Osteocyte (in vitro differentiated cells): Measurements from ENCODE around the gene ANGEL1. TPM values are rescaled to one million over a fixed set of nuclear protein-coding genes. Genes with fewer than 3 reads are reported as not detected.

Source experiments
- DNase-seq: peaks from one replicate; pipeline ENCODE4 v3.0.0; 2021; ENCODE audit warnings: mixed read lengths; ENCODE audit not compliant: unreplicated experiment; ENCODE audit errors: extremely low spot score
- H3K27ac Mint-ChIP-seq: one replicate; pipeline ENCODE4 v1.8.0; 2021; ENCODE audit warnings: mild to moderate bottlenecking, mixed read lengths; ENCODE audit not compliant: unreplicated experiment
- H3K27me3 Mint-ChIP-seq: one replicate; pipeline ENCODE4 v1.8.0; 2021; ENCODE audit warnings: mixed read lengths; ENCODE audit not compliant: unreplicated experiment
- H3K36me3 Mint-ChIP-seq: one replicate; pipeline ENCODE4 v1.8.0; 2021; ENCODE audit warnings: mixed read lengths; ENCODE audit not compliant: unreplicated experiment
- H3K4me1 Mint-ChIP-seq: one replicate; pipeline ENCODE4 v1.8.0; 2021; ENCODE audit warnings: mixed read lengths; ENCODE audit not compliant: unreplicated experiment
- H3K4me3 Mint-ChIP-seq: one replicate; pipeline ENCODE4 v1.8.0; 2021; ENCODE audit warnings: mild to moderate bottlenecking, moderate library complexity, mixed read lengths; ENCODE audit not compliant: unreplicated experiment
- H3K9me3 Mint-ChIP-seq: one replicate; pipeline ENCODE4 v1.8.0; 2021; ENCODE audit warnings: mixed read lengths; ENCODE audit not compliant: unreplicated experiment
- long read RNA-seq: library from polyadenylated mRNA; unstranded; transcript quantifications from one replicate; pipeline ENCODE4 v2.0.0, GENCODE V29; 2021
- total RNA-seq: library from RNA; stranded (reverse); gene quantifications from 2 replicates; pipeline ENCODE4 v1.2.1, GENCODE V29; 2021
- TF ChIP-seq, protein P1 (sequence below): fragments of 200-600 bp; sonication (generic); IDR thresholded peaks from 2 replicates; pipeline ENCODE4 v1.5.0; 2021; ENCODE audit warnings: antibody characterized with exemption, mild to moderate bottlenecking, moderate library complexity

Gene ANGEL1, protein sequence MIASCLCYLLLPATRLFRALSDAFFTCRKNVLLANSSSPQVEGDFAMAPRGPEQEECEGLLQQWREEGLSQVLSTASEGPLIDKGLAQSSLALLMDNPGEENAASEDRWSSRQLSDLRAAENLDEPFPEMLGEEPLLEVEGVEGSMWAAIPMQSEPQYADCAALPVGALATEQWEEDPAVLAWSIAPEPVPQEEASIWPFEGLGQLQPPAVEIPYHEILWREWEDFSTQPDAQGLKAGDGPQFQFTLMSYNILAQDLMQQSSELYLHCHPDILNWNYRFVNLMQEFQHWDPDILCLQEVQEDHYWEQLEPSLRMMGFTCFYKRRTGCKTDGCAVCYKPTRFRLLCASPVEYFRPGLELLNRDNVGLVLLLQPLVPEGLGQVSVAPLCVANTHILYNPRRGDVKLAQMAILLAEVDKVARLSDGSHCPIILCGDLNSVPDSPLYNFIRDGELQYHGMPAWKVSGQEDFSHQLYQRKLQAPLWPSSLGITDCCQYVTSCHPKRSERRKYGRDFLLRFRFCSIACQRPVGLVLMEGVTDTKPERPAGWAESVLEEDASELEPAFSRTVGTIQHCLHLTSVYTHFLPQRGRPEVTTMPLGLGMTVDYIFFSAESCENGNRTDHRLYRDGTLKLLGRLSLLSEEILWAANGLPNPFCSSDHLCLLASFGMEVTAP
- 18.7 and 19.7 TPM in 2 replicates for total RNA-seq
- long read RNA-seq, full-length matches to known transcripts, result 4 of 10 reads
- long read RNA-seq, partial matches to known transcripts, result 1 of 10 reads
- long read RNA-seq, other reads (novel, unspliced or antisense), result 5 of 10 reads

- TF ChIP-seq, protein P1, sequence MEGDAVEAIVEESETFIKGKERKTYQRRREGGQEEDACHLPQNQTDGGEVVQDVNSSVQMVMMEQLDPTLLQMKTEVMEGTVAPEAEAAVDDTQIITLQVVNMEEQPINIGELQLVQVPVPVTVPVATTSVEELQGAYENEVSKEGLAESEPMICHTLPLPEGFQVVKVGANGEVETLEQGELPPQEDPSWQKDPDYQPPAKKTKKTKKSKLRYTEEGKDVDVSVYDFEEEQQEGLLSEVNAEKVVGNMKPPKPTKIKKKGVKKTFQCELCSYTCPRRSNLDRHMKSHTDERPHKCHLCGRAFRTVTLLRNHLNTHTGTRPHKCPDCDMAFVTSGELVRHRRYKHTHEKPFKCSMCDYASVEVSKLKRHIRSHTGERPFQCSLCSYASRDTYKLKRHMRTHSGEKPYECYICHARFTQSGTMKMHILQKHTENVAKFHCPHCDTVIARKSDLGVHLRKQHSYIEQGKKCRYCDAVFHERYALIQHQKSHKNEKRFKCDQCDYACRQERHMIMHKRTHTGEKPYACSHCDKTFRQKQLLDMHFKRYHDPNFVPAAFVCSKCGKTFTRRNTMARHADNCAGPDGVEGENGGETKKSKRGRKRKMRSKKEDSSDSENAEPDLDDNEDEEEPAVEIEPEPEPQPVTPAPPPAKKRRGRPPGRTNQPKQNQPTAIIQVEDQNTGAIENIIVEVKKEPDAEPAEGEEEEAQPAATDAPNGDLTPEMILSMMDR, result no peak
Measured at GRCh38 chr14:76812422-76813383, at the start of gene ANGEL1. TSS of gene ANGEL1 (minus strand) at chr14:76812882. CDS start at chr14:76812827, 55 bp downstream.

DNA sequence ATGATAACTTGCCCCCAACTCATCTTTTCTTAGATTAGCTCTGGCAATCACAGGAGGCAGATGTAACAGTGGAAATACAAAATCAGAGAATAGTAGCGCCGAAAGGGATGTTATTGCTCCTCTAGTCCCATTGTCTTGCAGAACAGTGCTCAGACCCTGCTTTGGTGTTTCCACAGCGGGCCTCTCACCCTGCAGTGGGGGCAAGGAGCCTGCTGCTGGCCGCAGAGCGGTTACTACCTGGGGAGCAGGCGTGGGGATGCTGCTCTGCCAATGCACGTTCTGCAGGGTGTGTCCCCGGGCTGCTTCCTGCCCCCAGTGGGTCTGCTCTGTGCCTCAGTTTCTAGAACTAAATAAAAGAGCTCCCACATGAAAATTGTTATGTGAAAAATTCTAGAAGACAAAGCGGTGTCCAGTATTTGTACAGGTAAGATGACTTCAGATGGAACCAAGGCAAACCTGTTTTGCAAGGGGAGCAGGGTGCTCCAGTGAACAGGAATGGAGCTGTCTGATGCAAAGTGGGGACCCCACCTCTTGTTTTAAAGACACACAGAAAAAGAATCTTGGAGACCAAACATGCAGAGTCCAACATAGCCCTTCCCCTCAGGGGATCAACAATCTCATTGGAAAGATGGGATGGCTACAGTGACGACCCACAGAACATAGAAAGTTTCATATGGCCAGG is 49.0 kb upstream of the ANGEL1 start:
- TF ChIP-seq, protein P1, result no peak
- Mint-ChIP-seq H3K9me3 (no peaks in the 10 kb centered on the region), H3K36me3 (no peaks in the 10 kb centered on the region), H3K27ac (no peak overlapping the region), H3K4me3 (no peak overlapping the region), H3K4me1 (peaks cover 15% of the 10 kb centered on the region), H3K27me3 (peaks cover 50% of the 10 kb centered on the region)
- DNase-seq, result no peak

More at GRCh38 chr14:76812422-76813383, at the start of gene ANGEL1:
- Mint-ChIP-seq H3K4me3 (peak within 1 kb of the TSS; percentile 93), H3K36me3 (peaks cover 10% of the 10 kb centered on the region), H3K27ac (peak within 1 kb of the TSS; percentile 76), H3K4me1 (peaks cover 19% of the 10 kb centered on the region), H3K27me3 (no peaks in the 10 kb centered on the region), H3K9me3 (no peaks in the 10 kb centered on the region)
- peak; percentile 98 for DNase-seq

DNA sequence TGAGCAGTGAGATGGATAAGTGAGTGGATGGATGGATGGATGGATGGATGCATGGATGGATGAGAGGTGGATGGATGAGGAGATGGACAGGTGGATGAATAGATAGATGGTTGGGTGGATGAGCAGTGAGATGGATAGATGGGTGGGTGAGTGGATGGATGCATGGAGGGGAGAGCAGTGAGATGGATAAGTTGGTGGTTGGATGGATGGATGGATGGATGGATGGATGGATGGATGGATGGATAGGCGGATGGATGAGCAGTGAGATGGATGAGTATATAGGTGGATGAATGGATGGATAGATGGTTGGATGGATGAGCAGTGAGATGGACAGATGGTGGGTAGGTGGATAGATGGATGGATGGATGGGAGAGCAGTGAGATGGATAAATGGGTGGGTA is 44.1 kb upstream of the ANGEL1 start:
- DNase-seq, result no peak
- no peaks in the 10 kb centered on the region for H3K4me1 Mint-ChIP-seq
- TF ChIP-seq, protein P1, result no peak
- H3K9me3 Mint-ChIP-seq, result no peaks in the 10 kb centered on the region
- no peaks in the 10 kb centered on the region for H3K36me3 Mint-ChIP-seq
- peaks cover 44% of the 10 kb centered on the region for H3K27me3 Mint-ChIP-seq
- no peak overlapping the region for H3K4me3 Mint-ChIP-seq
- no peak overlapping the region for H3K27ac Mint-ChIP-seq

GRCh38 chr14:76855066-76855465 is 42.4 kb upstream of the ANGEL1 start:
- Mint-ChIP-seq H3K27ac (no peak overlapping the region), H3K36me3 (no peaks in the 10 kb centered on the region), H3K4me3 (no peak overlapping the region), H3K4me1 (no peaks in the 10 kb centered on the region), H3K27me3 (peaks cover 29% of the 10 kb centered on the region), H3K9me3 (no peaks in the 10 kb centered on the region)
- DNase-seq, result no peak
- TF ChIP-seq, protein P1, result no peak
